Kidney (tissue), 14 donors: ENCODE results near the gene ACAA2. TPM values are rescaled to one million over a fixed set of nuclear protein-coding genes. Genes with fewer than 3 reads are reported as not detected.
"Not testable (repeated sequence)": the region's sequence is repeated elsewhere in the genome, so short reads cannot be mapped to it uniquely, and the experiment has no call there.

ENCODE experiments used
- DNase-seq, 5 donors: peaks; one replicate each; pipeline ENCODE4 v3.0.0-alpha.2; 2013 to 2020
- FAIRE-seq: peaks from 2 replicates; lab custom pipeline; 2012; peaks lifted over from hg19 to GRCh38; lab: Jason Lieb, UNC
- H3K27ac ChIP-seq, 2 donors: one replicate each; pipeline ENCODE4 v1.7.0; 2013; ENCODE audit warnings: low read depth in 2 of 2, low read length in 2 of 2, inconsistent platforms in 1 of 2
- H3K27me3 ChIP-seq: one replicate; pipeline ENCODE4 v1.7.1; 2013; ENCODE audit warnings: low read length, inconsistent platforms; ENCODE audit not compliant: control insufficient read depth, insufficient read depth
- H3K36me3 ChIP-seq, 3 donors: one replicate each; pipeline versions ENCODE4 v1.7.0 to v1.7.1; 2013; ENCODE audit warnings: low read length in 3 of 3, control low read depth in 1 of 3, inconsistent platforms in 1 of 3; ENCODE audit not compliant: insufficient read depth in 3 of 3, control insufficient read depth in 2 of 3
- H3K4me1 ChIP-seq, 3 donors: one replicate each; pipeline versions ENCODE4 v1.7.0 to v1.7.1; 2013; ENCODE audit warnings: low read length in 3 of 3, inconsistent platforms in 1 of 3, low read depth in 1 of 3; ENCODE audit not compliant: control insufficient read depth in 2 of 3, insufficient read depth in 2 of 3
- H3K4me3 ChIP-seq, 3 donors: one replicate each; pipeline versions ENCODE4 v1.7.0 to v1.8.1; 2013; ENCODE audit warnings: low read length in 3 of 3, control low read depth in 1 of 3, inconsistent platforms in 1 of 3
- H3K9ac ChIP-seq, 3 donors: one replicate each; pipeline versions ENCODE4 v1.7.0 to v1.7.1; 2013; ENCODE audit warnings: low read length in 3 of 3, control low read depth in 1 of 3, inconsistent platforms in 1 of 3
- H3K9me3 ChIP-seq, 3 donors: one replicate each; pipeline versions ENCODE4 v1.7.0 to v1.7.1; 2013; ENCODE audit warnings: low read length in 3 of 3, control low read depth in 1 of 3, inconsistent platforms in 1 of 3; ENCODE audit not compliant: control insufficient read depth in 2 of 3, insufficient read depth in 1 of 3
- intact Hi-C: fragments of 100-400 bp; cut with DNase I; formaldehyde crosslinking; loops from one replicate; pipeline ENCODE4 v1.11.1; 2022
- polyA plus RNA-seq: library from polyadenylated mRNA; stranded (reverse); fragments of 350-450 nt; fragmentation: Illumina TruSeq; extraction: RNeasy Lipid Tissue Mini Kit (QIAGEN cat#74804); gene quantifications from one replicate; pipeline ENCODE4 v1.2.3, GENCODE V29; 2014; ENCODE audit warnings: low read depth, low replicate concordance; ENCODE audit not compliant: insufficient read depth
- total RNA-seq: library from RNA; stranded (reverse); fragmentation: NEBNext Ultra II Directional; extraction: Animal tissue kit (Norgen Biotek cat#: 25700); gene quantifications from one replicate; pipeline ENCODE4 v1.2.1, GENCODE V29; 2021
- TF ChIP-seq, protein P1 (sequence below): IDR thresholded peaks from 3 replicates; pipeline ENCODE4 v1.5.1; 2012; ENCODE audit warnings: mild to moderate bottlenecking, moderate library complexity, borderline replicate concordance; ENCODE audit not compliant: insufficient read depth; ENCODE audit errors: extremely low read depth
- donor health status: control.
- donor health status: control.
- donor health status: control.
- donor health status: control.
- donor health status: control.
- donor health status: DM: yes; HTN: yes; CAD: no.
- donor health status: Normal renal cell carcinoma (clear cell type).

ACAA2 gene
- total and polyA plus RNA-seq, 2 donors from 2014 or later = 115 to 566 TPM

- TF ChIP-seq, protein P1, sequence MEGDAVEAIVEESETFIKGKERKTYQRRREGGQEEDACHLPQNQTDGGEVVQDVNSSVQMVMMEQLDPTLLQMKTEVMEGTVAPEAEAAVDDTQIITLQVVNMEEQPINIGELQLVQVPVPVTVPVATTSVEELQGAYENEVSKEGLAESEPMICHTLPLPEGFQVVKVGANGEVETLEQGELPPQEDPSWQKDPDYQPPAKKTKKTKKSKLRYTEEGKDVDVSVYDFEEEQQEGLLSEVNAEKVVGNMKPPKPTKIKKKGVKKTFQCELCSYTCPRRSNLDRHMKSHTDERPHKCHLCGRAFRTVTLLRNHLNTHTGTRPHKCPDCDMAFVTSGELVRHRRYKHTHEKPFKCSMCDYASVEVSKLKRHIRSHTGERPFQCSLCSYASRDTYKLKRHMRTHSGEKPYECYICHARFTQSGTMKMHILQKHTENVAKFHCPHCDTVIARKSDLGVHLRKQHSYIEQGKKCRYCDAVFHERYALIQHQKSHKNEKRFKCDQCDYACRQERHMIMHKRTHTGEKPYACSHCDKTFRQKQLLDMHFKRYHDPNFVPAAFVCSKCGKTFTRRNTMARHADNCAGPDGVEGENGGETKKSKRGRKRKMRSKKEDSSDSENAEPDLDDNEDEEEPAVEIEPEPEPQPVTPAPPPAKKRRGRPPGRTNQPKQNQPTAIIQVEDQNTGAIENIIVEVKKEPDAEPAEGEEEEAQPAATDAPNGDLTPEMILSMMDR = no peak
- no peak for FAIRE-seq
- intact Hi-C loops = no loop called here
These were observed 856 bp downstream of the ACAA2 start for GRCh38 chr18:49812286-49813068.

DNA sequence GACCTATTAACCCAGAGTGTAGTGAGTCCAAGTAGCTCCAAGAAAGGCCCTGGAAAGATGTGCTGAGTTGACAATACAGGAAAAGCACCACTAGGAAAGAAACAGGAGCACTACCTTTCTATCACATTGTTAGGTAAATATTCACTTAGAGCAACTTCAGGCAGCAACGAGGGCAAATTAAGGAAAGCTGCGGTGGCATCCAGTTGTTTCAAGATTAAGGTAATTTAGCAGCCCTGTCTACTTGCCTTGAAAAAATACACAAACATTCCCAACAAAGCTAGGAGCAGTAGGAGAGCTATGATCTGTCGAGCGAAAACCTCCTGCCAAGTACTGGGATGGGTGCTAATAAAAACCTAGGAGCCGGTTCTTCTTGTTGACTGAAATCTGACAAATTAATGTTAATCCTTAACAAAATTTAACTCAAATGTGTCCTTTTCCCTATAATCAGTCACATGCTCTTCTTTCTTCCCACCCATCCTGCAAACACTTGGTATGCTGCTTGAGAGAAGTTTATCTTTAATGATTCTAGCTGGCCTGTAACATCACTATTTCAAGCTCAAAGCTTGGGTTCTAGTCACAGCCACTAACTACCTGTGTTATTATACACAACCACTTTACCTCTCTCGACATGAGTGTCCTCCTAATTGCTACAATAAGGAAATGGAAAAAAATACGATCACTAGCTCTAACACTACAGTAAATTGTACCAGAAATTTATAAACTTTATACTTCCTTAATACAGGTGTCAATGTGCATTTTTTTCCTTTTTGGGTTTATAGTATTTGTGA, 2.0 kb downstream of the ACAA2 start:
- H3K4me1 ChIP-seq = peaks cover 0 to 6% (median 2%) of the 10 kb centered on the region in 3 donors
- no peaks in the 10 kb centered on the region for H3K27me3 ChIP-seq
- TF ChIP-seq, protein P1 = no peak
- H3K9me3 ChIP-seq = peaks cover 0 to 4% (median 4%) of the 10 kb centered on the region in 3 donors
- no peak for FAIRE-seq
- peak in 3 of 5 donors; percentile 15 to 62 (median 56) for DNase-seq
- H3K27ac ChIP-seq = peak overlapping the region; percentile 27 to 45
- peak overlapping the region; percentile 37 to 68 (median 38) for H3K4me3 ChIP-seq
- intact Hi-C loops = no loop called here
- H3K9ac ChIP-seq = no peak overlapping the region
- H3K36me3 ChIP-seq = no peaks in the 10 kb centered on the region

More at GRCh38 chr18:49812286-49813068, 856 bp downstream of the ACAA2 start:
- Histone ChIP-seq H3K27me3 (no peaks in the 10 kb centered on the region), H3K4me3 (peak overlapping the region; percentile 68 to 98 (median 79)), H3K9me3 (peaks cover 0 to 4% (median 4%) of the 10 kb centered on the region in 3 donors), H3K36me3 (no peaks in the 10 kb centered on the region), H3K4me1 (peaks cover 0 to 6% (median 2%) of the 10 kb centered on the region in 3 donors), H3K27ac (peak overlapping the region; percentile 98 to 99), H3K9ac (peak overlapping the region; percentile 68 to 91 (median 85))
- DNase-seq = no peak

DNA sequence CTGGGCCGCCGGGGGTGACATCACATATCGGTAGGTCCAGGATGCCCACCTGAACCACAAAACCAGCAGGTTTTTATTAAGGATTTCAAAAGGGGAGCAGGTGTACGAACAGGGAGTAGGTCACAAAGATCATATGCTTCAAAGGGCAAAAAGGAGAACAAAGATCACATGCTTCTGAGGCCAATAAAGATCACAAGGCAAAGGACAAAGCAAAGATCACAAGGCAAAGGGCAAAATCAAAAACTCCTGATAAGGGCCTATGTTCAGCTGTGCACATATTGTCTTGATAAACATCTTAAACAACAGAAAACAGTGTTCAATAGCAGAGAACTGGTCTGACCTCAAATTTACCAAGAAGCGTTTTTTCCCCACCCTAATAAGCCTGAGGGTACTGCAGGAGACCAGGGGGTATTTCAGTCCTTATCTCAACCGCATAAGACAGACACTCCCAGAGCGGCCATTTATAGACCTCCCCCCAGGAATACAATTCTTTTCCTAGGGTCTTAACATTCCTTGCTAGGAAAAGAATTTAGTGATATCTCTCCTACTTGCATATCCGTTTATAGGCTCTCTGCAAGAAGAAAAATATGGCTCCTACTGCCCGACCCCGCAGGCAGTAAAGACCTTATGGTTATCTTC, 4.7 kb downstream of the ACAA2 start:
- H3K4me3 ChIP-seq, H3K27me3 ChIP-seq, H3K4me1 ChIP-seq, H3K36me3 ChIP-seq, intact Hi-C loops, H3K9me3 ChIP-seq, FAIRE-seq, DNase-seq, H3K9ac ChIP-seq, H3K27ac ChIP-seq: not testable (repeated sequence)
